BLaER1 treated with 17β-estradiol and CSF1 and Interleukin-3, amounts not matched to agents 10 nM and 100 nM (cell line): ENCODE data around the gene PKHD1.
"Not testable (repeated sequence)": the region's sequence is repeated elsewhere in the genome, so short reads cannot be mapped to it uniquely, and the experiment has no call there.

Experiments used
- H3K27ac ChIP-seq, 11 experiments: shearing (Covaris generic); formaldehyde crosslinking; 2 replicates each; pipeline ENCODE4 v1.8.1; 2022
- H3K27me3 ChIP-seq, 11 experiments: shearing (Covaris generic); formaldehyde crosslinking; 2 replicates each; pipeline ENCODE4 v1.8.1; 2022
- H3K36me3 ChIP-seq, 11 experiments: shearing (Covaris generic); formaldehyde crosslinking; 2 replicates each; pipeline ENCODE4 v1.8.1; 2022
- H3K4me1 ChIP-seq, 10 experiments: shearing (Covaris generic); formaldehyde crosslinking; 2 replicates each; pipeline ENCODE4 v1.8.1; 2022
- H3K4me2 ChIP-seq, 11 experiments: shearing (Covaris generic); formaldehyde crosslinking; 2 replicates each; pipeline ENCODE4 v1.8.1; 2022
- H3K4me3 ChIP-seq, 10 experiments: shearing (Covaris generic); formaldehyde crosslinking; 2 replicates each; pipeline ENCODE4 v1.8.1; 2022
- H3K9ac ChIP-seq, 11 experiments: shearing (Covaris generic); formaldehyde crosslinking; 2 replicates each; pipeline ENCODE4 v1.8.1; 2022
- H3K9me3 ChIP-seq, 11 experiments: shearing (Covaris generic); formaldehyde crosslinking; replicated peaks in 1 of 11; 2 replicates each; pipeline ENCODE4 v1.8.1; 2022
- H4K20me1 ChIP-seq, 11 experiments: shearing (Covaris generic); formaldehyde crosslinking; 2 replicates each; pipeline ENCODE4 v1.8.1; 2022
- Cebpa-rat ChIP-seq, 11 experiments: shearing (Covaris generic); IDR thresholded peaks; 2 replicates each; pipeline ENCODE4 v1.8.1; 2022

Gene PKHD1

DNA sequence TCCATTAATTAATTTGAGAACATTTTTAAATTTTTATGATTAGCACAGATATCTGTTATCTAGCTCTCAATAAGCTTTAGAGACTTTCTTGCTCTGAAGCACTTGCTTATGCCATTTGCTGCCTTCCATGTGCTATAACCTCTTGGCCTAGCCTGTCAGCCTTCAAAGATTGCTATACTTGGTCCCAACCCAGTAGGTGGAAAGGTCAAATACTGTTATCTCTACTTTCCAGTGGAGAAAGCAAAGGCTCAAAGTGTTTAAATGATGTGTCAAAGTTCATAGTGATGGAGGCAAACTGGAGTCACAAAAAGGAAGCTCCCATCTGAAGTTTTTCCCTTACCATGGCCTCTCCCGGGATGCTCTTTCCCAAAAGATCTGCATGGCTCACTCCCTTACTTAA lies 125.1 kb downstream of the PKHD1 start:
- H3K9me3 ChIP-seq: no peaks in the 10 kb centered on the region
- H3K9ac ChIP-seq: no peak overlapping the region
- no peak for TF ChIP-seq Cebpa-rat (IDR thresholded peaks at IDR 0.05)
- H3K27ac ChIP-seq: no peak overlapping the region
- H4K20me1 ChIP-seq: no peaks in the 10 kb centered on the region
- no peak overlapping the region for H3K4me2 ChIP-seq
- H3K4me1 ChIP-seq: peaks cover 0 to 6% (median 0%) of the 10 kb centered on the region in 10 experiments; a peak in 1 of 20 replicates
- no peaks in the 10 kb centered on the region for H3K36me3 ChIP-seq
- no peak overlapping the region for H3K4me3 ChIP-seq
- no peaks in the 10 kb centered on the region for H3K27me3 ChIP-seq

DNA sequence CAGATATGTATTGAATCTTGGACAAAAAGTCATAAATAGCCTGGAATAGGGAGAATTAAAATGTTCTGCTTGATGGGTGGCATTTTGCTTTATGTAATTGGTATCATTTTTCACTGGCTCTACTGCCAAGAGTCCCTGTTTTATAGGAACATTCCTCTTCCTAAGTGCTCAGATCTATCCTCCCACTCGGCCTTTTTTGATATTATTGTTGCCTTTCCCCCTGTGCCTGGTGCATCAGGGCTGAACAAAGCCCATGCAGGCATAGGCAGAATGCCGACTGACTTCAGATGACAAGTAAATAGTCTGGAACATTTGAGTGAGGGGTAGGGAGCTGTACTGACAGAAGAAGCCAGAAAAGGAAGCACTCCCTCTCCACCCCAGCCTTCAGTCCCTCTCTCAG lies 127.0 kb downstream of the PKHD1 start:
- no peak overlapping the region for H3K27ac ChIP-seq
- no peaks in the 10 kb centered on the region for H3K36me3 ChIP-seq
- no peak overlapping the region for H3K4me3 ChIP-seq
- H3K27me3 ChIP-seq: no peaks in the 10 kb centered on the region
- no peak overlapping the region for H3K9ac ChIP-seq
- no peaks in the 10 kb centered on the region for H4K20me1 ChIP-seq
- TF ChIP-seq Cebpa-rat (IDR thresholded peaks at IDR 0.05): no peak
- no peaks in the 10 kb centered on the region for H3K9me3 ChIP-seq
- H3K4me1 ChIP-seq: peaks cover 0 to 6% (median 0%) of the 10 kb centered on the region in 10 experiments; a peak in 1 of 20 replicates
- no peak overlapping the region for H3K4me2 ChIP-seq

- no peaks in the 10 kb centered on the region for H3K9me3 ChIP-seq
- TF ChIP-seq Cebpa-rat (IDR thresholded peaks at IDR 0.05): no peak
- H4K20me1 ChIP-seq: no peaks in the 10 kb centered on the region
- H3K36me3 ChIP-seq: no peaks in the 10 kb centered on the region
- H3K4me1 ChIP-seq: peaks cover 0 to 6% (median 0%) of the 10 kb centered on the region in 10 experiments; a peak in 1 of 20 replicates
- no peak overlapping the region for H3K4me3 ChIP-seq
- H3K27ac ChIP-seq: no peak overlapping the region
- no peak overlapping the region for H3K4me2 ChIP-seq
- H3K9ac ChIP-seq: no peak overlapping the region
- H3K27me3 ChIP-seq: no peaks in the 10 kb centered on the region
These were observed 127.5 kb downstream of the PKHD1 start for GRCh38 chr6:51959744-51960383.

GRCh38 chr6:51954681-51955080 lies 132.7 kb downstream of the PKHD1 start:
- Histone ChIP-seq H3K4me3 (no peak overlapping the region), H3K4me2 (no peak overlapping the region), H3K36me3 (no peaks in the 10 kb centered on the region), H3K4me1 (no peaks in the 10 kb centered on the region), H4K20me1 (no peaks in the 10 kb centered on the region; a peak in 1 of 22 replicates), H3K9me3 (no peaks in the 10 kb centered on the region), H3K27me3 (no peaks in the 10 kb centered on the region), H3K9ac (no peak overlapping the region), H3K27ac (no peak overlapping the region)
- TF ChIP-seq Cebpa-rat (IDR thresholded peaks at IDR 0.05): no peak

- H3K9ac ChIP-seq: no peak overlapping the region
- no peaks in the 10 kb centered on the region for H3K9me3 ChIP-seq
- no peak overlapping the region for H3K4me2 ChIP-seq
These were observed 134.2 kb downstream of the PKHD1 start for GRCh38 chr6:51953246-51953645.

GRCh38 chr6:51951924-51952323 lies 135.5 kb downstream of the PKHD1 start:
- Histone ChIP-seq H4K20me1 (no peaks in the 10 kb centered on the region; a peak in 1 of 22 replicates), H3K9me3 (no peaks in the 10 kb centered on the region), H3K4me3 (no peak overlapping the region), H3K27ac (no peak overlapping the region), H3K4me2 (no peak overlapping the region), H3K4me1 (no peaks in the 10 kb centered on the region), H3K36me3 (no peaks in the 10 kb centered on the region), H3K27me3 (no peaks in the 10 kb centered on the region), H3K9ac (no peak overlapping the region)
- TF ChIP-seq Cebpa-rat (IDR thresholded peaks at IDR 0.05): no peak

More at GRCh38 chr6:51953246-51953645, 134.2 kb downstream of the PKHD1 start:
- Histone ChIP-seq H4K20me1 (no peaks in the 10 kb centered on the region; a peak in 1 of 22 replicates), H3K27ac (no peak overlapping the region), H3K4me1 (no peaks in the 10 kb centered on the region), H3K36me3 (no peaks in the 10 kb centered on the region), H3K27me3 (no peaks in the 10 kb centered on the region), H3K4me3 (no peak overlapping the region)
- TF ChIP-seq Cebpa-rat (IDR thresholded peaks at IDR 0.05): no peak

GRCh38 chr6:51949526-51949925 lies 137.9 kb downstream of the PKHD1 start:
- H3K4me2 ChIP-seq: no peak overlapping the region
- H3K27me3 ChIP-seq: no peaks in the 10 kb centered on the region
- no peaks in the 10 kb centered on the region for H3K36me3 ChIP-seq
- no peak overlapping the region for H3K4me3 ChIP-seq
- no peak overlapping the region for H3K9ac ChIP-seq
- H3K9me3 ChIP-seq: no peaks in the 10 kb centered on the region
- no peak overlapping the region for H3K27ac ChIP-seq
- H4K20me1 ChIP-seq: no peaks in the 10 kb centered on the region; a peak in 1 of 22 replicates
- no peaks in the 10 kb centered on the region for H3K4me1 ChIP-seq
- TF ChIP-seq Cebpa-rat (IDR thresholded peaks at IDR 0.05): no peak

- H3K4me3 ChIP-seq, H4K20me1 ChIP-seq, H3K27ac ChIP-seq, H3K4me1 ChIP-seq, H3K9me3 ChIP-seq, H3K36me3 ChIP-seq, H3K4me2 ChIP-seq, H3K27me3 ChIP-seq, H3K9ac ChIP-seq: not testable (repeated sequence)
These were observed 147.7 kb downstream of the PKHD1 start for GRCh38 chr6:51939695-51940094.

GRCh38 chr6:51936531-51937290 lies 150.7 kb downstream of the PKHD1 start:
- Histone ChIP-seq H3K4me3 (no peak overlapping the region), H3K9me3 (no peaks in the 10 kb centered on the region), H3K4me2 (no peak overlapping the region), H3K27me3 (no peaks in the 10 kb centered on the region), H3K27ac (no peak overlapping the region), H3K36me3 (no peaks in the 10 kb centered on the region), H4K20me1 (no peaks in the 10 kb centered on the region), H3K9ac (no peak overlapping the region), H3K4me1 (no peaks in the 10 kb centered on the region)
- no peak for TF ChIP-seq Cebpa-rat (IDR thresholded peaks at IDR 0.05)

GRCh38 chr6:51934098-51934497 lies 153.3 kb downstream of the PKHD1 start:
- Histone ChIP-seq H3K4me1 (no peaks in the 10 kb centered on the region), H3K27ac (no peak overlapping the region), H3K4me3 (no peak overlapping the region), H3K9me3 (no peaks in the 10 kb centered on the region), H3K27me3 (no peaks in the 10 kb centered on the region), H4K20me1 (no peaks in the 10 kb centered on the region), H3K9ac (no peak overlapping the region), H3K4me2 (no peak overlapping the region), H3K36me3 (no peaks in the 10 kb centered on the region)
- no peak for TF ChIP-seq Cebpa-rat (IDR thresholded peaks at IDR 0.05)
